ENCODE measurements around the gene PLCD4.

The PLCD4 gene

GRCh38 chr2:218642121-218642656 is 34.5 kb downstream of the PLCD4 start:
- TF ChIP-seq CTCF (conservative IDR thresholded peaks at IDR 0.05; ENCODE audit: low read length): no peak
- TF ChIP-seq EZH2phosphoT487 (IDR thresholded peaks at IDR 0.05; ENCODE audit: borderline replicate concordance): no peak
- Histone ChIP-seq H3K9me2 (replicated peaks; ENCODE audit: low read depth, low read length) (no peaks in the 10 kb centered on the region), H3K4me1 (ENCODE audit: insufficient read depth, low read length, poor library complexity, severe bottlenecking) (no peaks in the 10 kb centered on the region), H3K4me3 (ENCODE audit: low read length, poor library complexity, severe bottlenecking) (no peak overlapping the region), H3K36me3 (ENCODE audit: insufficient read depth, low read length) (peaks cover 62% of the 10 kb centered on the region; the same call in 1 of the 2 replicates), H3K79me2 (ENCODE audit: insufficient read depth, low read length) (no peaks in the 10 kb centered on the region), H3K4me2 (ENCODE audit: low read depth, low read length, poor library complexity, severe bottlenecking) (no peak overlapping the region), H4K20me1 (ENCODE audit: insufficient read depth, low read length, poor library complexity, severe bottlenecking) (no peaks in the 10 kb centered on the region), H3F3A (ENCODE audit: low read depth) (no peaks in the 10 kb centered on the region), H3K9me3 (ENCODE audit: insufficient read depth, low read depth, low read length) (no peaks in the 10 kb centered on the region), H3K27me3 (ENCODE audit: insufficient read depth, low read length, poor library complexity, severe bottlenecking) (no peaks in the 10 kb centered on the region), H2AFZ (ENCODE audit: low read length) (no peak overlapping the region), H3K9ac (ENCODE audit: low read depth, low read length, poor library complexity, severe bottlenecking) (no peak overlapping the region)

- no peaks in the 10 kb centered on the region for H3F3A ChIP-seq (ENCODE audit: low read depth)
- H3K4me1 ChIP-seq (ENCODE audit: insufficient read depth, low read length, poor library complexity, severe bottlenecking): no peaks in the 10 kb centered on the region
- no peak overlapping the region for H2AFZ ChIP-seq (ENCODE audit: low read length)
- H3K4me2 ChIP-seq (ENCODE audit: low read depth, low read length, poor library complexity, severe bottlenecking): no peak overlapping the region
- H3K9me2 ChIP-seq (replicated peaks; ENCODE audit: low read depth, low read length): no peaks in the 10 kb centered on the region
- H3K9me3 ChIP-seq (ENCODE audit: insufficient read depth, low read depth, low read length): no peaks in the 10 kb centered on the region
- TF ChIP-seq CTCF (conservative IDR thresholded peaks at IDR 0.05; ENCODE audit: low read length) (no peak), EZH2phosphoT487 (IDR thresholded peaks at IDR 0.05; ENCODE audit: borderline replicate concordance) (no peak)
- no peaks in the 10 kb centered on the region for H3K27me3 ChIP-seq (ENCODE audit: insufficient read depth, low read length, poor library complexity, severe bottlenecking)
- H4K20me1 ChIP-seq (ENCODE audit: insufficient read depth, low read length, poor library complexity, severe bottlenecking): no peaks in the 10 kb centered on the region
- H3K79me2 ChIP-seq (ENCODE audit: insufficient read depth, low read length): no peaks in the 10 kb centered on the region; the same call in 1 of the 2 replicates
- H3K4me3 ChIP-seq (ENCODE audit: low read length, poor library complexity, severe bottlenecking): no peak overlapping the region
- H3K9ac ChIP-seq (ENCODE audit: low read depth, low read length, poor library complexity, severe bottlenecking): no peak overlapping the region
- peaks cover 63% of the 10 kb centered on the region; the same call in 1 of the 2 replicates for H3K36me3 ChIP-seq (ENCODE audit: insufficient read depth, low read length)
These were observed 35.1 kb downstream of the PLCD4 start for GRCh38 chr2:218642786-218643185.

- no peaks in the 10 kb centered on the region for H4K20me1 ChIP-seq (ENCODE audit: insufficient read depth, low read length, poor library complexity, severe bottlenecking)
- TF ChIP-seq CTCF (conservative IDR thresholded peaks at IDR 0.05; ENCODE audit: low read length) (no peak), EZH2phosphoT487 (IDR thresholded peaks at IDR 0.05; ENCODE audit: borderline replicate concordance) (no peak)
- no peaks in the 10 kb centered on the region for H3K9me2 ChIP-seq (replicated peaks; ENCODE audit: low read depth, low read length)
- H3K4me3 ChIP-seq (ENCODE audit: low read length, poor library complexity, severe bottlenecking): no peak overlapping the region
- no peaks in the 10 kb centered on the region for H3K27me3 ChIP-seq (ENCODE audit: insufficient read depth, low read length, poor library complexity, severe bottlenecking)
- H3K4me2 ChIP-seq (ENCODE audit: low read depth, low read length, poor library complexity, severe bottlenecking): no peak overlapping the region
- H3K4me1 ChIP-seq (ENCODE audit: insufficient read depth, low read length, poor library complexity, severe bottlenecking): no peaks in the 10 kb centered on the region
- H3F3A ChIP-seq (ENCODE audit: low read depth): no peaks in the 10 kb centered on the region
- H2AFZ ChIP-seq (ENCODE audit: low read length): no peak overlapping the region
- no peaks in the 10 kb centered on the region for H3K9me3 ChIP-seq (ENCODE audit: insufficient read depth, low read depth, low read length)
- H3K36me3 ChIP-seq (ENCODE audit: insufficient read depth, low read length): peaks cover 61% of the 10 kb centered on the region; the same call in 1 of the 2 replicates
- no peaks in the 10 kb centered on the region; the same call in 1 of the 2 replicates for H3K79me2 ChIP-seq (ENCODE audit: insufficient read depth, low read length)
- H3K9ac ChIP-seq (ENCODE audit: low read depth, low read length, poor library complexity, severe bottlenecking): no peak overlapping the region
These were observed 36.1 kb downstream of the PLCD4 start for GRCh38 chr2:218643751-218644310.
